NT2/D1 (cell line): ENCODE data around the gene TTI1.

ENCODE experiments used
- SUZ12 ChIP-seq: IDR thresholded peaks from 2 replicates; pipeline ENCODE4 v1.6.1; 2011; ENCODE audit not compliant: insufficient read length, insufficient read depth; ENCODE audit errors: extremely low read depth
- YY1 ChIP-seq: IDR thresholded peaks from 2 replicates; pipeline ENCODE4 v1.6.1; 2011; ENCODE audit not compliant: insufficient read length, insufficient read depth
- ZNF274 ChIP-seq: IDR thresholded peaks from 2 replicates; pipeline ENCODE4 v1.6.1; 2011; ENCODE audit warnings: mild to moderate bottlenecking, low read depth, low read length

- no peak for TF ChIP-seq YY1
- no peak for TF ChIP-seq SUZ12
- no peak for TF ChIP-seq ZNF274
Observed at GRCh38 chr20:37947943-37948342, 85.3 kb downstream of the TTI1 start.
